Left cardiac atrium (tissue), 4 donors: ENCODE results near the gene RASIP1. TPM values are rescaled to one million over a fixed set of nuclear protein-coding genes. Genes with fewer than 3 reads are reported as not detected.
"Not testable (repeated sequence)": the region's sequence is repeated elsewhere in the genome, so short reads cannot be mapped to it uniquely, and the experiment has no call there.

Experiments
- ATAC-seq, 2 donors: fragments of 200-7000 bp; cut with Tn5 transposase; one replicate each; pipeline ENCODE4 v1.9.1; 2020; ENCODE audit warnings: mild to moderate bottlenecking in 2 of 2, moderate library complexity in 2 of 2
- DNase-seq: peaks from one replicate; pipeline ENCODE4 v3.0.0-alpha.2; 2020
- intact Hi-C, 2 donors: fragments of 100-400 bp; cut with DNase I; formaldehyde crosslinking; loops; one replicate each; pipeline versions ENCODE4 v1.14.1 to v1.15.1; 2022 to 2023
- total RNA-seq, 2 donors: library from RNA; stranded (reverse); fragmentation: NEBNext Ultra II Directional; extraction: Animal tissue kit (Norgen Biotek cat#: 25700); gene quantifications; one replicate each; pipeline ENCODE4 v1.2.1, GENCODE V29; 2021
- donor health status: DM: no; HTN: yes; CAD: no.
- donor health status: DM: no; HTN: yes; CAD: no; lungs with severe emphysema.
- donor health status: DM: yes; HTN: yes; CAD: no.
- donor health status: Dilated cardiomyopathy.

Gene RASIP1
- total RNA-seq, 2 donors from 2014 or later, result 14.9 to 23.8 TPM

- DNase-seq (peak; percentile 95), ATAC-seq (peak; percentile 92 to 93)
- intact Hi-C loops, result loop anchor here in 1 of 2 donors (10.0 kb wide), 1 partner anchor 64 kb away; the partner anchor contains the start of gene NTN5
Observed at GRCh38 chr19:48738557-48739403, 1.6 kb downstream of the RASIP1 start.

- ATAC-seq (no peak), DNase-seq (peak; percentile 71)
- intact Hi-C loops, result loop anchor here in 1 of 2 donors (10.0 kb wide), 1 partner anchor 63 kb away; the partner anchor contains the start of gene NTN5
Observed at GRCh38 chr19:48737360-48737998, 2.9 kb downstream of the RASIP1 start.

- intact Hi-C loops, result loop anchor here in 1 of 2 donors (10.0 kb wide), 1 partner anchor 60 kb away; the partner anchor contains the start of gene NTN5
- ATAC-seq (no peak), DNase-seq (no peak)
Observed at GRCh38 chr19:48735031-48735615, 5.3 kb downstream of the RASIP1 start.

- intact Hi-C loops, result loop anchor here in 1 of 2 donors (10.0 kb wide), 1 partner anchor 60 kb away; the partner anchor contains the start of gene NTN5
- DNase-seq (no peak), ATAC-seq (no peak)
Observed at GRCh38 chr19:48734625-48735024, 5.8 kb downstream of the RASIP1 start.

- intact Hi-C loops, result loop anchor here in 1 of 2 donors (10.0 kb wide), 1 partner anchor 57 kb away; the partner anchor contains the start of gene NTN5
Observed at GRCh38 chr19:48731452-48731851, 9.0 kb downstream of the RASIP1 start.

GRCh38 chr19:48728911-48729664, 11.3 kb downstream of the RASIP1 start:
- peak in 1 of 2 donors; percentile 9 for ATAC-seq

More at GRCh38 chr19:48731452-48731851, 9.0 kb downstream of the RASIP1 start:
- DNase-seq (no peak), ATAC-seq (no peak)

GRCh38 chr19:48726556-48726955, 13.9 kb downstream of the RASIP1 start:
- DNase-seq, result no peak
- no peak for ATAC-seq
- intact Hi-C loops, result no loop called here

More at GRCh38 chr19:48728911-48729664, 11.3 kb downstream of the RASIP1 start:
- no peak for DNase-seq
- intact Hi-C loops, result no loop called here

GRCh38 chr19:48724796-48725753, 15.3 kb downstream of the RASIP1 start:
- DNase-seq, result peak; percentile 83
- peak; percentile 4 to 11 for ATAC-seq
- intact Hi-C loops, result no loop called here

- no peak for DNase-seq
- intact Hi-C loops, result no loop called here
- ATAC-seq, result no peak
Observed at GRCh38 chr19:48722196-48722708, 18.2 kb downstream of the RASIP1 start.

GRCh38 chr19:48720613-48721296, 19.7 kb downstream of the RASIP1 start:
- intact Hi-C loops, result no loop called here
- ATAC-seq, result peak; percentile 86 to 88

GRCh38 chr19:48720251-48720612, 20.2 kb downstream of the RASIP1 start:
- intact Hi-C loops, result no loop called here
- ATAC-seq, result peak; percentile 9 to 32
- DNase-seq, result no peak

More at GRCh38 chr19:48720613-48721296, 19.7 kb downstream of the RASIP1 start:
- peak; percentile 98 for DNase-seq

GRCh38 chr19:48719263-48720171, 20.9 kb downstream of the RASIP1 start, which contains the start of gene MAMSTR:
Gene MAMSTR (minus strand): TSS chr19:48719725. CDS start chr19:48719031, 694 bp downstream.
- peak; percentile 52 for DNase-seq
- intact Hi-C loops, result no loop called here
- no peak for ATAC-seq

GRCh38 chr19:48718711-48719231, 21.6 kb downstream of the RASIP1 start:
- no peak for ATAC-seq
- intact Hi-C loops, result no loop called here
- no peak for DNase-seq

GRCh38 chr19:48718106-48718505, 22.3 kb downstream of the RASIP1 start:
- ATAC-seq, intact Hi-C loops, DNase-seq: not testable (repeated sequence)

- intact Hi-C loops, result no loop called here
- ATAC-seq, result peak; percentile 16 to 19
Observed at GRCh38 chr19:48716562-48717291, 23.7 kb downstream of the RASIP1 start.

More at GRCh38 chr19:48716562-48717291, 23.7 kb downstream of the RASIP1 start:
- DNase-seq, result peak; percentile 70
